M059J (cell line): Measurements from ENCODE around the gene TFF2. TPM values are rescaled to one million over a fixed set of nuclear protein-coding genes. Genes with fewer than 3 reads are reported as not detected.

Source experiments
- DNase-seq: peaks from one replicate; pipeline ENCODE4 v3.0.0-alpha.2; 2012; ENCODE audit warnings: low read depth
- total RNA-seq: library from RNA; depleted of rRNA; stranded (reverse); fragments of >200 nt; shearing (Covaris generic); gene quantifications from 2 replicates; pipeline ENCODE4 v1.2.3, GENCODE V29; 2014

Gene TFF2
- total RNA-seq, 1 experiment from 2014 or later: 0.30 TPM

GRCh38 chr21:42366292-42367010 lies 15.7 kb upstream of the TFF2 start, which contains the start of gene TFF1:
Gene TFF1, minus strand, starts transcription at chr21:42366535. Its CDS starts 40 bp downstream, at chr21:42366495.
- DNase-seq: peak; percentile 72

- DNase-seq: no peak
Measured at GRCh38 chr21:42365770-42366169, 15.0 kb upstream of the TFF2 start.

GRCh38 chr21:42364304-42364865 lies 13.6 kb upstream of the TFF2 start:
- no peak for DNase-seq

GRCh38 chr21:42363312-42363711 lies 12.5 kb upstream of the TFF2 start:
- peak; percentile 26 for DNase-seq

GRCh38 chr21:42362700-42363099 lies 11.9 kb upstream of the TFF2 start:
- no peak for DNase-seq

GRCh38 chr21:42362198-42362597 lies 11.4 kb upstream of the TFF2 start:
- no peak for DNase-seq

- DNase-seq: no peak
Measured at GRCh38 chr21:42361286-42361685, 10.5 kb upstream of the TFF2 start.

GRCh38 chr21:42360317-42360716 lies 9.5 kb upstream of the TFF2 start:
- DNase-seq: no peak

GRCh38 chr21:42358937-42359336 lies 8.1 kb upstream of the TFF2 start:
- no peak for DNase-seq

- no peak for DNase-seq
Measured at GRCh38 chr21:42358261-42358660, 7.5 kb upstream of the TFF2 start.

GRCh38 chr21:42357307-42357706 lies 6.5 kb upstream of the TFF2 start:
- DNase-seq: no peak

GRCh38 chr21:42356650-42357049 lies 5.9 kb upstream of the TFF2 start:
- DNase-seq: no peak

- no peak for DNase-seq
Measured at GRCh38 chr21:42356046-42356445, 5.3 kb upstream of the TFF2 start.

GRCh38 chr21:42353623-42354022 lies 2.8 kb upstream of the TFF2 start:
- DNase-seq: no peak

- peak; percentile 47 for DNase-seq
Measured at GRCh38 chr21:42352441-42353095, 1.8 kb upstream of the TFF2 start.

- DNase-seq: no peak
Measured at GRCh38 chr21:42351626-42352440, 1.0 kb upstream of the TFF2 start.

- DNase-seq: no peak
Measured at GRCh38 chr21:42350318-42350910, 380 bp downstream of the TFF2 start.

GRCh38 chr21:42349420-42350317 lies 1.1 kb downstream of the TFF2 start:
- DNase-seq: no peak

- no peak for DNase-seq
Measured at GRCh38 chr21:42348762-42349161, 2.0 kb downstream of the TFF2 start.

GRCh38 chr21:42347601-42348327 lies 3.0 kb downstream of the TFF2 start:
- no peak for DNase-seq
